NCI-H1417 (cell line): ENCODE data around the gene NRXN2.

Experiments
- DNase-seq, 3 experiments: peaks; one replicate each; lab custom pipeline; 2025; lab: John Stamatoyannopoulos, UW

The NRXN2 gene

DNA sequence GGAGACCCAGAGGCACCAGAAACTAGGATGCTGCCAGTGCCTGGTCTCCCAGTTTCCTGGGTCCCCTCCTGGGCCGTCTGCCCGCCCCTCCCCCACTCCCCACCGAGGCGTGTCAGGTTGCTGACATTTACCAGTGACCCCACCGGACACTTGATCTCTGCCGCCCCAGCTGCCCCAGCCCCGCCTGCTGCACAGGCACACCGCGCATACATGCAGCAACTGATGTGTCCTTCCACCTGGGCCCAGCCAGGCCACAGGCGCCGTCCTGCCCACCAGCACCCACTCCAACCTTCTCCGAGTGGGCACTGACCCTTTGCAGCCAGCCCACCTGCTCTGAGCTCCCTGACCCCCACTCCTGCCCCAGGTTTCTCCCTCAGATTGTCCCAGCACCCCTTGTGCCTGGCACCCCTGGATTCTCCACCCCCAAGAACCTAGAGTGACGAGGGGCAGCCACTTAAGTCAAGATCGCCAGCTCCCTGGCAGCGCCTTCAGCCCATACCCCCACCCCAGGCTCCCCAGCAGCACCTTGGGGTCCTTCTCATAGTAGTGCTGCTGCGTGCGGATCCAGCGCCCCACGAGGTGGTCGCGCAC is 36.2 kb upstream of the NRXN2 start:
- no peak for DNase-seq

DNA sequence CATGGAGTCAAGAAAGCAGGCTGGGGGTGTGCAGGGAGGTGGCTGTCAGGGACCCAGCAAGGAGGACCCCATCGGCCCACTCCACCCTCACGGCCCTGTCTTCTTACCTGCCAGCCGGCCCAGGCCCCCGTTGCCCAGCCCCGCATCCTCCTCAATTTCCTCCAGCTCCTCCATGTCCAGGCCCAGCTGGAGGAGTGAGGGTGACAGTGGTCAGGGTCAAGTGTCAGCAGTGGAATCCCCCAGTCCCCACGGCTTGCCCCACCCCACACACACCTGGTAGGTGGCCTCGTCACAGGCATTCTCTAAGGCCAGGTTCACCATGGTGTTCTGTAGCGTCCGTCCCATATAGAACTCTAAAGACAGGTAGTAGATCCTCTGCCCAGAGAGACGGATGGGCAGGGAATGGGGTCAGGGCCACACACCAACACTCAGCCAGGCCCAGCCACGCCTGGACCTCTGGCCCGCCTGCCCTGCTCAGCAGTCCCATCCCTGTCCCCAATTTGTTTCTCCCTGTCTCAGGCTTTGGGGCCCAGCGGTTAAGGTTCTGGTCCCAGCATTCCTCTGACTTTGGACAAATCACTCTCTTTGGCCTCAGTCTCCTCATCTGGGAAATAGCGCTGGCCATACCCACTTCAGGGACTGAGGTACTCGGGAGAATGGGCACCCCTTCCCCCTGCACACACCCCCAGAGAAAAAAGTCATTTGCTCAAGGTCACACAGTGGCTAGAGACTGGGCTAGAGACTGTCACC is 35.5 kb upstream of the NRXN2 start:
- no peak for DNase-seq

DNA sequence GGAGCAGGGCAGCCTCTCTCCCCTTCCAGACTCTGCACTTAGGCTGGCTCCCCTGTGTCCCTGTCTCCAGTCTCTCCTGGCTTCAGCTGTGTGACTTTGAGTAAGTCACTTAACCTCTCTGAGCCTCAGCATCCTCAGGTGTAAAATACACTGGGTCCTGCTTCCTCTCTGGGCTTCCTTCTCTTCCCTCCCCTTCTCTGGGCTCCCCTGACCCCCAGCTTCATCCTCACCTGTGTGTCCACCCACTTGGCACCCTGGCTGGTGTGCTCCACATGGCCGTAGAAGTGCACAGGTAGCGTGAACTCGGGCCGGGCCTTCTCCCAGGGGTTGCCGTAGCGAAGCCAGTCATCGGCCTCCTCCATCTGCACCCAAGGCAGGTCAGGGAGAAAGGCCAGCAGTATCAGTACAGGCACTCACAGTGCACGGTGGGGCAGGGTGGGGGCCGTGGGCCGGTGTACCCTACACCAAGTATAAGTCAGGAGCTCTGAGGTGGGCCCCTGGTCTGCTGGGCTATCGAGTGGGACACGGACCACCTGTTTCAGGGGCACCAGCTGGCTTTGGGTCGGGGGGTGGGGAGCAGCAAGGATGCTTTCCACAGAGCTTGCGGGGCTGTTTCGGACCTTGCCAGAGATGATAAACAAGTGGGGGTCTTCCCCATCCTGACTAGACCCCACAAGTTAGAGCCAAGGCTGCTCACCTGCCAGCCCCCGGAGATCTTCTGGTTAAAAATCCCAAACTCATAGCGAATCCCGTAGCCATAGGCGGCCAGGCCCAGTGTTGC is 34.7 kb upstream of the NRXN2 start:
- DNase-seq = no peak

DNA sequence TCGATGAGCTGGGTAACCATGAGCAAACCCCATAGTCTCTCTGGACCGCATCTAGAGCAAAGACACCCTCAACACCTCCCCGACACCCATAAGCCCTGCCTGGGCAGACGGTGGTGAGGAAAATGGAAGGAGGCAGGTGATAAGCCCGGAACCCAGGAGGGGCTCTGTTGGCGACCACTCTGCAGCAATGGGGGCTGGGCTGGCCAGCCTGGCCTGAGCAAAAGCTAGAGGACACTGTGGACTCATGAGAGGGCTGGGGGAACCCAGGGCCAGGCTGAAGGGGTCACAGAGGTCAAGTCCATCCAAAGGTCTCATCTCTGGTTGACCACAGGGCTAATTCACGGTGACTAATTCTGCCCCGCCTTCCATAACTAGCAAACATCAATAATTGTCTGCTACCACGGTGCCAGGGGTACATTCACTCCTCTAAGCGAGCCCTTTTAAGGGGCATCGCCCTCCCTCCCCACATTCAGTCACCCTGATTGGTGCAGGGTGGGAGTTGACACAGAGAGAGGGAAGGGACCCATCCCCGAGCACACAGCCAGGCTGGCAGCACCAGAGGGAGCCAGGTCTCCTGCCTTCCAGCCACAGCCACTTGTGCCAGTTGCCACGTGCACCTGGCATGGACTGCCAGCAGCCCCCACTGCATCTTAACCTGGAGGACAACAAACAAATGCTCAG is 32.8 kb upstream of the NRXN2 start:
- DNase-seq = no peak

DNA sequence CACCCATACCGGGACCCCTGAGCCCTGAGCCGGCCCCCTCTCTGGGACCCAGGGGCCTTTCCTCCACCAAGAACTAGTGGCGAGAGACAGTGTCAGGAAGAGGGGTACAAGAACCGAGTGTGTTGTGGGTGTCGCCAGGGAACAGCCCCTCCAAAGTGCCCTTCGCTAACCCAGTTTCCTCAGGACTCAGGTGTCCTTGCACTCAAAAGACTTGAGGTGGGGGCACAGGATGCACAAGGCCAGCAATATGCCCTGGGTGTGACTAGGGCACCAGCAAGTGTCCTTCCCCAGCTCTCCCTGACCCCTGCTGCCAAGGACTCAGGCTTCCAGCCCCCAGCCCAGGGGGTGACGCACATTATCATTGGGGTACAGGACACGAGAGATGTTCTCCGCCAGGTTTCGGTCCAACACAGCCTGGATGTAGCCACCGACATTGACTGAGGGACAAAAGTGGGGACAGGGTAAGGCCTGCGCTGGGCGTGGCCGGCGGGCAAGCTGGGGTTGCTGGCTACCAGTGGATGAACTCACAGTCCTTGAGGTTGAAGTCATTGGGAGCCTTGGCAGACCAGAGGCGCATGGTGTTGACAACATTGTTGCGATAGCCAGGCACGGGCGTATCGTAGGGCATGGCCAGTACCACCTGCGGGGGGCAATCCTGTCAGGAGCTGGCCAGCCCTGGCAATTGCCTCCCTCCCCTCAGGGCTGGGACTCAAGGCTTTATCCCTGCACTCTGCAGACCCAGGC is 32.1 kb upstream of the NRXN2 start:
- DNase-seq = no peak

DNA sequence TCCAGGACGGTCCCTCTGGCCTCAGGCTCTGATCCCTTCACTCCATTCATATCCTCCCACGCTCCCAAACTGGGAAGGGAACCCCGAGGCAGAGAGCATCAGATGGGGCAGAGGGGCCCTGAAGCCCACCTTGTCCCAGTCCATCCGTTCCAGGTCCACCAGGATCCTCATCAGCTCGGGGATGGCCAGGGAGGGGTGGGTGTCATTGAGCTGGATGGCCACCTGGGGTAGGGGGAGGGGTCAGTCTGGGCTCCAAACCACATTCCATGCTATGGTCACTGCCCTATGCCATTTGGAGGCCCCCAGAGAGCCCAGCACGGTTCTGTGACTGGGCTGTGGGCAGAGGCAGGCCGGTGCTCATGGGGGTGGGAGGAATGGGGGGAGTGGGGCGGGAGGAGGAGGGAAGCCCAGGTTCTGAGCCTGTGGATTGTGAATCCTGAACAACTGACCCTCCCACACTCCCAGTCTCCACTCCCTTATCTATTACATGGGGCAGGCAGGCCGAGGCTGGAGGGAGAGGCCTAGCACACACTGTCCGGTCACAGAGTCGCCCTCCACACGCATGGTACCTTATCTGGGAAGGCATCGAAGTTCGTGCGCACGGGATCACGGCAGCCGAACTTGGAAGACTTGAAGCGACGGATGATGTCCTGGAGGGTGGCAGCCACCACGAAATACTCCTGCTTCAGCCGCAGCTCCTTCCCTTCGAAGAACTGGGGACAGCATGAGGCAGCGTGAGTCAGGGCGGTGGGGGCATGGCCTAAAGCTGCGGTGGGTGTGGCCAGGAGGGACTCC is 31.3 kb upstream of the NRXN2 start:
- DNase-seq = no peak

DNA sequence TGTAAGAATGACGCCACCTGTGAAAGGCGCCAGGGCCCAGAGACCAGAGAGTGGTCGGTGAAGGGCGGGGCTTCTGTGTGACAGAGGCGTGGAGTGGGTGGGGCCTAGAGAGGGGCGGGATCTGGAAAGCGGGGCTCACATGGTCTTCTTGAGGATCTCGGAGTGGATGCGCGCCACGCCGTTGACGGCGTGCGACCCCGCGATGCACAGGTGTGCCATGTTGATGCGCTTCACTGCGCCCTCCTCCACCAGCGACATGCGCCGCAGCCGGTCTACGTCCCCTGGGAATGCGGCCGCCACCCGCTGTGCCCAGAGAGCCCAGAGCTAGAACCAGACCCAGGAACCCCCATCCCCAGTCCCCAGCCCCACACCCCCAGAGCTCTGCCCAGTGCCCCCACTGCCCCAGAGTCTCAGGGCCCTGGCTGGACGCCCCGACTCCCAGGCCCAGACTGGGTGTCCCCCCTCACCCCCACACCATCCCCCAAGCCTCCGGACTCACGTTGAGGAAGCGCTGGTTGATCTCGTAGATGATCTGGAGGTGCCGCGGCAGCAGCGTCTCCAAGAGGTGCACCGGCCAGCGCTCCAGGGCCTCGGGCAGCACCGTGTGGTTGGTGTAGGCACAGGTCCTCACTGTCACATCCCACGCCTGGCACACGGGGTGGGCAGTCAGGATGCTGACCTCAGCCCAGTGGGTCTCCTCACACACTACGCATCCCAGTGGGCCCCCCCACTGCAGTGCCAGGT is 30.6 kb upstream of the NRXN2 start:
- no peak for DNase-seq

DNA sequence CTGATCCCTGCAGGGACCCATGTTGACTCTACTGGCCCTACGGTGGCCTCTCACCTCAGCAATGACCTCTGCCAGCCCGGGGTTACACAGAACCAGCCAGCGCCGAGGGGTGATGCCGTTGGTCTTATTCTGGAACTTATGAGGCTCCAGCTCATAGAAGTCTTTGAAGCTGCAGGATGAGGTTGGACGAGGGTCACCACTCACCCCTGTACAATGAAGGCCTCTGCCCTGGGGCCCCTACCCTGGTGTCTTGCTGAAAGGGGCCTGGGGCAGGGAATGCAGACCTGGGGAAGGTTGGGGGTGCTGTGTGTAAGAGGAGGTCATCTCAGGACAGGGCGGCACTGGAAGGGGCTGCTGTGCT is 30.0 kb upstream of the NRXN2 start:
- no peak for DNase-seq

DNA sequence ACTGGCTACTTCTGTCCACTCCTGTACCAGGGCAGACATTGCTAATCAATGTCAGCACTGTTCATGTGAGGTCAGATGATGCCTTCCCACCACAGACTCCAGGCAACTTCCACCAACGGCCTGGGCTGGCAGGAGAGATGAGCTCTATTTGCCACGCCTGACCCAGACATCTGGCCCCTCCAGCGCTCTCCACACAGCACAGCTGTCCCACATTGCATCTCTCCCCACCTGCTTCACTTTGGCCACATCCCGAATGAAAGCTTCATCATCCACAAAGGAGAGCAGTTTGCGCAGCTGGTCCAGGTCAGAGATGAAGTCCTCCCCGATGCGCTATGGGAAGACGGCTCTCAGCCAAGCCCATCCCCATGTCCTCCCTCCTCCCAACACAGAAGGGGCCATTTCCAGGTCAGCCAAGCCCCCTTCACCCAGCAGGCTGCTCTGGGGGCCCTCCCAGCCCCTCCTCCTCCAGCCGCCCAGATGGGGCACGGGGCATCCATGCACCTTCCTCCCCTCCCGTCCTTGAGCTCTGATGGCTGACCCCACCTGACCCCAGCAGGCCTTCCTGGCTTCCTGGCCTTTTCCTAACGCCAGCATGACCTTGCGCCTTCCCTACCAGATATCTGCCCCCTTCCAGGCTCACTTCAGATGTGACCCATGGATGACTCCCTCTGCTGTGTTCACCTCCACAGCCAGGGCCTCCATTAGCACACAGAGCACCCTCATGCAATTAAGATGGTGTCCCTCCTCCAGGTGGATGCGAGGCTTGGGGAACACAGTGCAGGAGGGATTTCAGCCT is 29.4 kb upstream of the NRXN2 start:
- DNase-seq = no peak

DNA sequence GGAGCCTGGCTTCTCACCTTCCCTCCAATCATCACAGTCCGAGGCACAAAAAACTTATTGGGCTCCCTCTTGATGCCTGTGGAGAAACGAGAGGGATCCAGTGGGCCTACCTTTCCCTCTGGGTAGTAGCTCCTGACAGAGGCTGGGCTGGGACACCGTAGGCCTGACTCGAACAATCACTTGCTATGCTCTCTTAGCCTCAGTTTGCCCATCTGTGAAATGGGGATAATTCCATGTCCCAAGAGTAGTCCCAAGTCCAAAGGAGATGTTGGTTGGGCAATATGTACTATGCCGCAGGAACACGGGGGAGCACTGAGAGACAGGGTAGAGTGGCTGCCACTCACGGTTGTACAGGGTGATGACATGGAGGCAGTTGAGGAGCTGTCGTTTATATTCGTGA is 28.6 kb upstream of the NRXN2 start:
- DNase-seq = no peak

DNA sequence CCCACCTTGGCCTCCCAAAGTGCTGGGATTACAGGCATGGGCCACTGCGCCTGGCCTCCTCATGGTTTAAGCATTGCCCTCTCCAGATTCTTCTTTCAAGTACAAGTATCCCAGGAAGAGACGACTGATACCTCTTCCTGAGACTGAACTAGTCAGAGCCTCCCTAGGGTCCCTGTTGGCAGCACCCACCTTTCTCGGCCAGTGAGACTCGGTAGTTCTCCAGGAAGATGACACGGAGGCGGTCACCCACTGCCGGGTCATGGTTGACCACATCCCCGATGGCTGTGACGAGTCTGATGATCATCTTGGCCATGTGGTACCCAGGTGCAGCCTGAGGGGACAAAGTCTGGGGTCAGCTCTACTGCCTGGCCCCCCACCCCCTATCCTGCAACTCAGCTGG is 28.1 kb upstream of the NRXN2 start:
- DNase-seq = no peak

DNA sequence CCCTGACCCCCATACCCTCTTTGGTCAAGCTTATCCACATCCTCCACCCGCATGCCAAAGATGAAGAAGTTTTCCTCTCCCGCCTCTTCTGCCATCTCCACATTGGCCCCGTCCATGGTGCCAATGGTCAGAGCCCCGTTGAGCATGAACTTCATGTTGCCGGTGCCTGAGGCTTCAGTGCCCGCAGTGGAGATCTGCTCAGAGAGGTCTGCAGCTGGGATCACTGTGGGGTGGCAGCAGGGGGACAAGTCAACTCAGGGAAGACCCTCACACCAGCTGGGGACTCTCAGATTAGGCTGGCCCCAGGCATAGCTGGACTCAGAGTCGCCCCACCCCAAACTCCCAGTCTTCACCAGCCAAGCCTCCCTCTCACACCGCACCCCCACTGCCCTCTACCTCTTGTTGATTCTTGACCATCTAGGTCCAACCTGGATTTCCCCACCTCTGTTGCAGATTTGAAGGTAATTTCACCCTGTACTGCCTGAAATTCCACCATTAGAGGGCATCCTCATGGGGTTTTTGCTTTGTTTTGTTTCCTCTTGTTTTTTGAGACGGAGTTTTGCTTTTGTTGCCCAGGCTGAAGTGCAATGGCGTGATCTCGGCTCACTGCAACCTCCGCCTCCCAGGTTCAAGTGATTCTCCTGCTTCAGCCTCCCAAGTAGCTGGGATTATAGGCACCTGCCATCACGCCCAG is 27.5 kb upstream of the NRXN2 start:
- no peak for DNase-seq

DNA sequence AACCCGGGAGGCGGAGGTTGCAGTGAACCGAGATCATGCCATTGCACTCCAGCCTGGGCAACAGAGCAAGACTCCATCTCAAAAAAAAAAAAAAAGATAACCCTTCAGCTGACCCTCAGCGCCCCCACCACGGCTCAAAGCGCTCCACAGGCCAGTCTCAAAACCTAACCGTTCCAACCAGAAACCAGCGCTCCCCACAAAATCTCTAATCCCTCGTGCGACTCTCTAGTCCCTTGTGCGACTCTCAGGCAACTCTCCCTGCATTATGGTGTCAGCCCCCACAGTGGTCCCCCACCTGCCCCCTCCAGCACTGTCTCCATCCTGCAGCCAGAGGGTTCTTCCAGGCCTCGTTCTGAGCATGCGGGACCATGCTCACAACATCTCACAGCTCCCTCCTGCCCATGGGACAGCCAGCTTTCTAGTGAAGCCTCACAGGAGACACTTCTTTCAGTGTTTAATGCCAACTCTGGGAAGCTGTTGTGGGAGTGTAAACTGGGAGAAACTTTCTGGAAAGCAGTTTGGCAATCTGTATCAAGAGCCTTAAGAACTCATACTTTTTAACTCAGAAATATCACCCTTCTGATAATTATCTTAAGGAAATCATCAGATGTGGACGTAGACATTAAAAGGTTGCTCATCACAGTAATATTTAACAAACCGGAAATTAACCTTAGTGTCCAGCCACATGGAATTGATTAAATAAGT is 25.1 kb upstream of the NRXN2 start:
- no peak for DNase-seq

DNA sequence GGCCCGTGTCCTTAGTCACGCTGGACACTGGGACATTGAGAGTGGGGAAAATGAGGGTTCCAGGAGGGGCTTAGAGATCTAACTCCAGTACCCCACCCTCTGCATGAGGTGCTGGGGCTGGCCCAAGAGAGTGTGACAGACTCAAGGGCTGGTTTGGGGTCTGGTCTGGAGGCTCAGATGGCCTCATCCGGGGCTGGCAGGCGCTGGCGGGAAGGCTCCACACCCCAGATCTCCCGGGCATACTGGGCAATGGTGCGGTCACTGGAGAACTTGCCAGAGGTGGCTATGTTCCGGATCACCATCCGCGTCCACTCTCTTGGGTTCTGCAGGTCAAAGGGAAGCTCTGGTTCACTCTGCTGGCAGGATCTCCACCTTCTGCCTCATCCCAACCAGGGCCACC is 23.5 kb upstream of the NRXN2 start:
- DNase-seq = no peak

DNA sequence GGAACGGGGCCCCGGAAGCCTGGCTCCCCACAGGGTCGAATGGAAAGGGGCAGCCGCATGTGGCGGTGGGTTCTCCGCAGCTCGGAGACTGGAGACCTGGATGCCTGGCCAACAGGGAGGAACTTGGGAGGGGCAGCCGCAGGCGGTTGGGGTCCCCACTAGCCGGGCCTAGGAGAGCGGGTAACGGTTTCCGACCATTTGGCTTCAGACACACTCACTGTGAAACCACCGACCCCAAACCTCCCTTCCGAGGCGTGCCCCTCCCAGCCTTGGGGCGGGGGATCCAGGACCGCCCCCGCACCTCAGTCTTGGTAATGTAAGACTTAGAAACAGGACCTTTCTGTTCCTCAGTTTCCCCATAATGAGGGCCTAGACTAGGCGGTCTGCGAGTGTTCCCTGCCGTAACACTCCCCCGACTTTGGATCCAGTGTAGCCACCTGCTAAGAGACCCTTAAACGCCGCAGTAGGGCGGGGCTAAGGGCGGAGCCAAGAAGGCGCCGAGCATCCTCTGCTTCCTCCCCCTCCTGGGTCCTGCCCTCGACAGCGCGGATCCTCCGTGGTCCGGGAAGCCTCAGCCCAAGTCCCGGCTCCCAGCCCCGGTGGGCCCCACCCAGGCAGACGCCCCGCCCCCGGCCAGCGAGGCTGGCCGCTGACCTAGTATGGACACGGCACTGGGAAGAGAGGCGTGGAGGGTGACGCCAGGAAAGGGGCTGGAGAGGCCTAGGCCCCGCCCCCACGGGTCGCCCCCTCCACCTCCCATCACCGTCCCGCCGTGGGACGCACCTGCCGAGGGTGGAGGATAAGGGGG is 22.7 kb upstream of the NRXN2 start:
- DNase-seq = peak in 2 of 3 experiments; percentile 39 to 48

DNA sequence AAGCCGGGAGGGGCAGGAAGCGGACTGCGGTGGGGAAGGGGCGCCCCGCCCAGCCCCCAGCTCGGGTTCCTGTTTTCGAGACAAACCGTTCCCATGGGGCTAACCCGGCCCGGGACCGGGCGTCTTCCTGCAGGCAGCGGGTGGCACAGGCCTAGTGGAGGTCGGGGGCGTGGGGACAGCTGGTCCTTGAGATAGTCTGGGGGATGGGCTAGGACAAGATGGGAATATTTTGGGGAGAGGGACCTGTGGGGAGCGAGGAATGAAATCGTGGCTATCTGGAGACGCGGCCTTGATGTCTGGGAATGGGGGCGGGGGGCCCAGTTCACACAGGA is 22.2 kb upstream of the NRXN2 start:
- peak in 2 of 3 experiments; percentile 44 to 47 for DNase-seq

DNA sequence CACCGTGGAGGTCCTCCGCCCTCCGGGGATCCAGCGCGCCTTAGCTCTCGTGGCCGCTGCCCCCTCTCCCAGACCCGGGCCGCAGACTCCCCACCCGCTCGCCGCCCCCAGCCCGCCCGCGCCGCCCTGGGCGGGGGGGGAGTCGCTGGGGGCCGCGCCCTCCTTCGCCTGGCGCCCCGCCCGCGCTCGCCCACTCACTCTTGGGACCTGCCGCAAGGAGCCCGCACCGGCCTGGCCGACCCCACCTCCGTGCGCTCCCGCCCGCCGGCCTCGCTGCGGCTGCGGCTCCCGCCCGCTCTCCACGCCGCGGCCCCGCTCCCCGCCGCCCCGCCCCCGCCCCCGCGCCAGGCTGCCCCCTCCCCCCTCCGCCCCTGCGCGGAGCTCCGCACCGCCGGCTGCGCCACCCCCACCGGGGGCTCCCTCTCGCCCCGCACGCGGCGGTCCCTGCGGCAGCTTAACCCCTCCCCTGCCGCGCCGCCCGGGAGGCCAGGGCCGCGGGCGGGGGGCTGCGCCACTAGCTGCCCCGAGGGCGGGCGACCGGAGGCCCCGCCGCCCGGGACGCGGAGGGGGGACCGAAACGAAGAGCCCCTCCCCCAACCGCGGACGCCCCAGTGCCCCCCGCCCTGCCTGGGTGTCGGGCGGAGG is 21.7 kb upstream of the NRXN2 start:
- DNase-seq = no peak
